Rectal smooth muscle tissue (tissue), 1 donor: ENCODE results near the gene PSG7.
"Not testable (repeated sequence)": the region's sequence is repeated elsewhere in the genome, so short reads cannot be mapped to it uniquely, and the experiment has no call there.

Experiments
- H3K27ac ChIP-seq: one replicate; pipeline ENCODE4 v1.7.0; 2013; ENCODE audit warnings: low read depth, low read length, inconsistent platforms
- H3K27me3 ChIP-seq: one replicate; pipeline ENCODE4 v1.7.0; 2013; ENCODE audit warnings: low read length; ENCODE audit not compliant: control insufficient read depth, insufficient read depth
- H3K36me3 ChIP-seq: one replicate; pipeline ENCODE4 v1.7.0; 2013; ENCODE audit warnings: low read length; ENCODE audit not compliant: control insufficient read depth, insufficient read depth
- H3K4me1 ChIP-seq: one replicate; pipeline ENCODE4 v1.7.0; 2013; ENCODE audit warnings: low read length; ENCODE audit not compliant: control insufficient read depth, insufficient read depth
- H3K4me3 ChIP-seq: one replicate; pipeline ENCODE4 v1.7.0; 2013; ENCODE audit warnings: low read length
- H3K9ac ChIP-seq: one replicate; pipeline ENCODE4 v1.7.0; 2013; ENCODE audit warnings: low read length

PSG7 gene

DNA sequence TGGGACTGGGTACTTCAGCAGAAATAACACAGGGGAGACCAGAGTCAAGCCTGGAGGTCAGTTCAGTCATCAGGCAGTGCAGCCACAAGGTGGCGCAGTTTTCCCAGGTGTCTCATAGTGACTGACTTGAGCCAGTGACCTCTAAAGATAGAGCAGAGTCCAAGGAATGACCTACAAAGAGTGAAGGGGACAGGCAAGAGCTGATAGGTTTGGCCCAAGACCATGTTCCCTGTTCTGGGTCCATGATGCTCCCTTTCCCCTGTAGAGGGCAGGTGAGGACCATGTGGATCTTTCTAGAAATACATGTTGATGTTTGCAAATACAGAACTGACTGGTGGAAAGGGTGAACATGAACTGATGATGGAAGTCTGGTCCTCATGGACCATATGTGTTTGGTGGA is 6.8 kb downstream of the PSG7 start:
- not testable (repeated sequence) for H3K9ac ChIP-seq, H3K36me3 ChIP-seq, H3K27ac ChIP-seq, H3K27me3 ChIP-seq, H3K4me1 ChIP-seq, H3K4me3 ChIP-seq

GRCh38 chr19:42928896-42929295 is 8.1 kb downstream of the PSG7 start:
- Histone ChIP-seq H3K9ac (no peak overlapping the region), H3K27me3 (no peaks in the 10 kb centered on the region), H3K27ac (no peak overlapping the region), H3K36me3 (no peaks in the 10 kb centered on the region), H3K4me1 (no peaks in the 10 kb centered on the region), H3K4me3 (no peak overlapping the region)

DNA sequence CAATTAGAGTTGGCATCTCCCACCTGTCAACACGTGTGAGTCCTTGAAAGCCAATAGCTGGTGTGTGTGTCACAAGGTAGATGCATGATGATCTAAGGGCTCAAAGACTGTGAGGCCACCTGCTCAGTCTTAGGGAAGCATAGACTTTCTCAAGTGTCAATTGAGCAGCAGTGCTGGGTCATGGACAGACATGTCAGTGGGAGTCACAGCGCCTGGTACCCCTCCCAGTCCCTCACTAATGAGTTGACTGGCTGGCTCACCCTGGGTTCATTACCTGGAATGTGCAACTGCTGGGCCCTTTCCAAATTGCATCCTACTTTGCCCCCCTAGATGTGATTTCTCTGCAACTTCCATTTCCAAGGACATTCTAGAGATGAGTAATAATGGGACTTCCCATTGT is 10.2 kb downstream of the PSG7 start:
- Histone ChIP-seq H3K9ac (no peak overlapping the region), H3K27ac (no peak overlapping the region), H3K4me1 (no peaks in the 10 kb centered on the region), H3K4me3 (no peak overlapping the region), H3K27me3 (no peaks in the 10 kb centered on the region), H3K36me3 (no peaks in the 10 kb centered on the region)

- H3K36me3 ChIP-seq, H3K4me3 ChIP-seq, H3K9ac ChIP-seq, H3K27me3 ChIP-seq, H3K4me1 ChIP-seq, H3K27ac ChIP-seq: not testable (repeated sequence)
Measured at GRCh38 chr19:42923106-42923505, 13.9 kb downstream of the PSG7 start.

DNA sequence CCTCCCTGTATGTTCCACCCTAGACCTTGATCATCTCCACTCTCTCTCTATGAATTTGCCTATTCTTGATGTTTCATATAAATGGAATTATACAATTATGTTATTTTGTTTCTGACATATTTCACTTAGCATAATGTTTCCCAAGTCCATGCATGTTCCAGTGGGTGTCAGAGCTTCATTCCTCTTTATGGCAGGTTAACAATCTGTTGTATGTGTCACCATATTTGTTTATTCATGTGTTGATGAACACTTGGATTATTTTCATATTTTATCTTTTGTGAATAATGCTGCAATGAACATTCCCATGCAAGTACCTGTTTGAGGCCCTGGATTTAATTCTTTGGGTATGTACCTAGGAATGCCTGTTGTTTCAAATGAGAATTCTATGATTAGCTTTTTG is 16.0 kb downstream of the PSG7 start:
- H3K27ac ChIP-seq, H3K4me1 ChIP-seq, H3K27me3 ChIP-seq, H3K4me3 ChIP-seq, H3K9ac ChIP-seq, H3K36me3 ChIP-seq: not testable (repeated sequence)

DNA sequence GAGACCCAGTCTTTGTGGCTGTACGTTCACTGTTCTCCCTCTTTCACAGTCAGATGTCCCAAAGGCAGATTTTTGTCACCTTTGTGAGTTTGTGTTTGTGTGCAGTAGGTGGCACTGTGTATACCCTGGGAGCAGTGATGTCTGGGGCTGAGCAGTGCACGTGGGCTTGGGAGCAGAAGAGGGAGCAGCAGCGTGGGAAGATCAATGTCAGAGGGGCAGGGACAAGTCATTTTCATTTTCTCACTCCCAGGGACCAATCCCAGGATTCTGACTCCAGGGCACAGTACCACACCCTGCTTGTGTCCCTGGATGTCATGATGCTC is 17.3 kb downstream of the PSG7 start:
- Histone ChIP-seq H3K36me3 (no peaks in the 10 kb centered on the region), H3K27me3 (no peaks in the 10 kb centered on the region), H3K9ac (no peak overlapping the region), H3K4me3 (no peak overlapping the region), H3K4me1 (no peaks in the 10 kb centered on the region), H3K27ac (no peak overlapping the region)

GRCh38 chr19:42919070-42919756 is 17.8 kb downstream of the PSG7 start:
- not testable (repeated sequence) for H3K4me1 ChIP-seq, H3K27ac ChIP-seq, H3K9ac ChIP-seq, H3K4me3 ChIP-seq, H3K36me3 ChIP-seq, H3K27me3 ChIP-seq

DNA sequence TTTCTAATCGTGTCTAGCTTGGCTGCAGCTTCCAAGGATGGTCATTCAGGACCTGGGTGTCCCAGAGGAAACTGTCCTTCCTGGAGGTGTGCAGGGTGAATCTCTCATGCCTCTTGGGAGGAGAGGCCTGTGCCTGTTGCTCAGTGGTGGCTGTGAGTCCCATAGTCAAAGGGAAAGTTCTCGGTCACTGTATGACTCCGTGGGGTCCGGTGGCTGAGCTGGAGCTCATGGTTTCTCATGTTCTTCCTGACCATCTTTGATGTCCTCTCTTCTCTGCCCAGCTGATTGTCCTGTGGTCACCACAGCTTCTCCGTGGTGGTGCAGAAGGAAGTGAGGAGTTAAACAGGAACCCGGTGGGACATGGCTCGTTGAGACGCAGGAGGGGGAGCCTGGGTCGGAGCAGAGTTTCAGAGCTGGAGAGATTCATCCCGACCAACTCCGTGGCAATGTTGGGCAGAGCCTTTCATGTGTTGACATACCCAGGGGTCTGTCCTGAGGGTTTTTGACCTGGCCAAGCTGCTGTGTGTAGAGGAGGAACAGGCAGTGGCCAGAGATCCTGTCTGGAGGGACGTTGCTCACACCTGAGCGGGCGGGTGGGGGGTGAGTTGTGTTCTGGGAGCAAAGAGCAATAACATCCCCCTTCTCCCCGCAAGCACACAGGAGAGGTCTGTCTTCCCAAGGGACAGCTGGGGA is 18.5 kb downstream of the PSG7 start:
- H3K27me3 ChIP-seq, H3K9ac ChIP-seq, H3K27ac ChIP-seq, H3K4me3 ChIP-seq, H3K4me1 ChIP-seq, H3K36me3 ChIP-seq: not testable (repeated sequence)

DNA sequence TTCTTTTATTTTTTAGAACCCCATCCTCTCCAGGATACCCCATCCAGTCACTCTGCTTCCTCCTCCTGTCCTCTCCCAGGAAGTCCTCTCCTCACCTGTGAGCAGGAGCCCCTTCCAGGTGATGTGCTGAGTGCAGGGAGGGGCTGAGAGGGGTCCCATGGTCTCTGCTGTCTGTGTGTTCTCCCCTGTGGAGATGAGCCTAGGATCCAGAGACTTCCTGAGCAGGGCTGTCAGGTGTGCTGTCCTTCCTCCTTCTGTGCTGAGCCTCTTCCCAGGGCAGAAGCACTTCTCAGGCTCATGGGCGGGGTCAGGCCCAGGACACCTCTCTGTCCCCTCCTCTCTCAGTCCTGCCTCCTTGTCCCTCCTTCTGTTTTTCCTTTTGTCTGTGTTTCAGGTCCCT is 19.4 kb downstream of the PSG7 start, which contains the start of gene PSG6:
TSS of gene PSG6 (minus strand) at position 261 of the 400 bp plus-strand sequence. CDS start at position 159, 102 bp downstream.
- H3K4me1 ChIP-seq, H3K27ac ChIP-seq, H3K9ac ChIP-seq, H3K36me3 ChIP-seq, H3K4me3 ChIP-seq, H3K27me3 ChIP-seq: not testable (repeated sequence)

DNA sequence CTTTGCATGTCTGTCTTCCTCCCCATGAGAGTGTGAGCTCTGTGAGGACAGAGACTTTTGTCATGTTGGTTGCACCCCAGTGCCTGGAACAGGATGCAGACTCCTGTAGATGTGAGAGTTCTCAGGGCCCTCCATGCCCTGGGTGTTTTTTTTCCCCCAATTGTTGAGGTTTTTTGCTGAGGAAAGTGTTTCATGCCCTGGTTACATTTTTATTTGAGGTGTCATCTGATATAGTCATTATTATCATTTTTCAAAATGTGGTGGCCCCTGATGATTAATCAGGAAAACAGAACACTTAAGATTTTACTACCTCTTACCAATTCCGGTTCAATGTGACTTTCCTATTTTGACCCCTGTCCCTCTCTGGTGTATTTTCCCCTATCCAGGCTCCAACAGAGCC is 20.1 kb downstream of the PSG7 start:
- not testable (repeated sequence) for H3K4me1 ChIP-seq, H3K27me3 ChIP-seq, H3K9ac ChIP-seq, H3K27ac ChIP-seq, H3K4me3 ChIP-seq, H3K36me3 ChIP-seq

DNA sequence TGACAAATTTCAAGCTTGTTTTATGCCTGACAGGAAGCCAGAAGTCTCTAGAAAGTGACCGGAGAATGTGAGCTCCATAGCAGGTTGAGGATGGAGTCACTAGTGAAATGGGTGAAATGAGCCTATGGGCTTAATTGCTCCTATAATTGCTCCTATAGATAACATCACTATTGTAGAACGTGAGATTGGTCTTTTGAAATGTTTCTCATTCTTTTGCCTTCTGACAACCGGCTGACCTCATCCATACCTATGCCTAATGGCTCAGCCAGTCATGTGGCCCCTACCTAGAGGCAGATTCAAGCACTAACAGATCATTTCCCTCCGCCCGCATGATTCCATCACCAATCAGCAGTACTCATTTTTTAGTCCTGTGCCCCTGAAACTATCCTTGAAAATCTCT is 23.5 kb downstream of the PSG7 start:
- H3K4me3 ChIP-seq, H3K27ac ChIP-seq, H3K27me3 ChIP-seq, H3K9ac ChIP-seq, H3K36me3 ChIP-seq, H3K4me1 ChIP-seq: not testable (repeated sequence)

GRCh38 chr19:42912941-42913340 is 24.1 kb downstream of the PSG7 start:
- not testable (repeated sequence) for H3K27ac ChIP-seq, H3K4me1 ChIP-seq, H3K27me3 ChIP-seq, H3K4me3 ChIP-seq, H3K9ac ChIP-seq, H3K36me3 ChIP-seq

- not testable (repeated sequence) for H3K9ac ChIP-seq, H3K4me1 ChIP-seq, H3K36me3 ChIP-seq, H3K27ac ChIP-seq, H3K27me3 ChIP-seq, H3K4me3 ChIP-seq
Measured at GRCh38 chr19:42911731-42912130, 25.3 kb downstream of the PSG7 start.
